ENCODE results near the gene BACH2. TPM values are rescaled to one million over a fixed set of nuclear protein-coding genes. Genes with fewer than 3 reads are reported as not detected.

BACH2 gene
- total and polyA plus RNA-seq, 10 of the 15 experiments (the other 5 are each of a cell fraction or from before 2014, with no cell fraction given) = 0.03 to 0.28 (median 0.04) TPM; not detected in 3

- H3K9ac ChIP-seq (ENCODE audit: control insufficient read depth, insufficient read depth, low read length) = no peak overlapping the region
- intact Hi-C loops (cut with micrococcal nuclease; ENCODE audit: unreplicated experiment) = loop anchor here (5.0 kb wide), 1 partner anchor 437 kb away; no protein-coding TSS in a partner anchor
- no peaks in the 10 kb centered on the region for H3K36me3 ChIP-seq (ENCODE audit: control insufficient read depth in 2 of 2, insufficient read depth in 2 of 2, low read length in 1 of 2)
- H2AFZ ChIP-seq (ENCODE audit: control insufficient read depth, low read depth, low read length) = no peak overlapping the region
- ChIA-PET CTCF (interaction anchor here (1.6 kb wide), 1 partner anchor 15 kb away, joined by 6 read pairs; no protein-coding TSS in a partner anchor), RAD21 (ENCODE audit: unreplicated experiment) (no interaction called here), SMC1A (ENCODE audit: uncharacterized antibody, unreplicated experiment) (interaction anchor here (0.6 to 1.1 kb wide), 2 partner anchors 15 to 51 kb away, joined by 3 to 4 read pairs; no protein-coding TSS in a partner anchor), POLR2A (interaction anchor here (0.6 kb wide), 1 partner anchor 607 kb away, joined by 3 read pairs; no protein-coding TSS in a partner anchor)
- DNase-seq (ENCODE audit: low read depth, low spot score) (no peak), ATAC-seq (no peak; the same call in 1 of the 3 replicates), FAIRE-seq (no peak)
- WGBS (ENCODE audit: insufficient coverage, insufficient replicate concordance, low lambda C conversion rate, missing lambda C conversion rate) = 19% methylated on average over 5 of the region's 5 CpGs
- TF ChIP-seq NRF1 (conservative IDR thresholded peaks at IDR 0.05; ENCODE audit: low read depth, low read length) = no peak
- no peak for TF ChIP-seq RELA (IDR thresholded peaks at IDR 0.05; ENCODE audit: borderline replicate concordance, partially characterized antibody)
- no peak for TF ChIP-seq ZNF687 (IDR thresholded peaks at IDR 0.05)
- TF ChIP-seq EZH2 (IDR thresholded peaks at IDR 0.05; ENCODE audit: borderline replicate concordance, control insufficient read depth, low read depth, low read length) = no peak
- TF ChIP-seq MTA3 (IDR thresholded peaks at IDR 0.05; ENCODE audit: borderline replicate concordance, low read length) = no peak
- no peak for TF ChIP-seq MAX (IDR thresholded peaks at IDR 0.05; ENCODE audit: low read depth, low read length)
- no peak for TF ChIP-seq CUX1 (IDR thresholded peaks at IDR 0.05; ENCODE audit: insufficient replicate concordance, low read depth, low read length)
- TF ChIP-seq ZNF384 (IDR thresholded peaks at IDR 0.05; ENCODE audit: borderline replicate concordance, low read depth, low read length) = no peak
- TF ChIP-seq GATAD2B (conservative IDR thresholded peaks at IDR 0.05; ENCODE audit: low read depth) = no peak
- TF ChIP-seq ATF3 (IDR thresholded peaks at IDR 0.05; ENCODE audit: borderline replicate concordance, extremely low read depth, low read depth, low read length) = no peak
- TF ChIP-seq RCOR1 (conservative IDR thresholded peaks at IDR 0.05; ENCODE audit: low read depth, low read length) = no peak
- no peak for TF ChIP-seq HCFC1 (IDR thresholded peaks at IDR 0.05; ENCODE audit: low read length)
- no peaks in the 10 kb centered on the region for H3K9me3 ChIP-seq (replicated peaks; ENCODE audit: control insufficient read depth, insufficient read depth, low read length)
- in situ Hi-C loops (cut with MboI) = no loop called here
- no peak overlapping the region for H3K4me2 ChIP-seq (ENCODE audit: control insufficient read depth, insufficient read depth)
- no TSS peak for BruUV-seq (replicated peaks)
- H3K27ac ChIP-seq (ENCODE audit: control insufficient read depth, insufficient read depth) = no peak overlapping the region
- peaks cover 0 to 3% of the 10 kb centered on the region in 2 experiments; a peak in 2 of 4 replicates for H3K27me3 ChIP-seq (replicated peaks in 1 of 2; ENCODE audit: control insufficient read depth in 2 of 2, insufficient read depth in 2 of 2, low read length in 1 of 2)
- no peak overlapping the region for H3K4me3 ChIP-seq
- H3K79me2 ChIP-seq (ENCODE audit: control insufficient read depth, insufficient read depth, low read length) = no peaks in the 10 kb centered on the region
- no peaks in the 10 kb centered on the region for H3K4me1 ChIP-seq (ENCODE audit: control insufficient read depth, insufficient read depth, low read length)
- no peaks in the 10 kb centered on the region for H4K20me1 ChIP-seq (ENCODE audit: control insufficient read depth, insufficient read depth)
Measured at GRCh38 chr6:89955364-89955763, 341.3 kb downstream of the BACH2 start.
